ENCODE results near the gene TRNAU1AP.
"Not testable (repeated sequence)": the region's sequence is repeated elsewhere in the genome, so short reads cannot be mapped to it uniquely, and the experiment has no call there.

Gene TRNAU1AP

DNA sequence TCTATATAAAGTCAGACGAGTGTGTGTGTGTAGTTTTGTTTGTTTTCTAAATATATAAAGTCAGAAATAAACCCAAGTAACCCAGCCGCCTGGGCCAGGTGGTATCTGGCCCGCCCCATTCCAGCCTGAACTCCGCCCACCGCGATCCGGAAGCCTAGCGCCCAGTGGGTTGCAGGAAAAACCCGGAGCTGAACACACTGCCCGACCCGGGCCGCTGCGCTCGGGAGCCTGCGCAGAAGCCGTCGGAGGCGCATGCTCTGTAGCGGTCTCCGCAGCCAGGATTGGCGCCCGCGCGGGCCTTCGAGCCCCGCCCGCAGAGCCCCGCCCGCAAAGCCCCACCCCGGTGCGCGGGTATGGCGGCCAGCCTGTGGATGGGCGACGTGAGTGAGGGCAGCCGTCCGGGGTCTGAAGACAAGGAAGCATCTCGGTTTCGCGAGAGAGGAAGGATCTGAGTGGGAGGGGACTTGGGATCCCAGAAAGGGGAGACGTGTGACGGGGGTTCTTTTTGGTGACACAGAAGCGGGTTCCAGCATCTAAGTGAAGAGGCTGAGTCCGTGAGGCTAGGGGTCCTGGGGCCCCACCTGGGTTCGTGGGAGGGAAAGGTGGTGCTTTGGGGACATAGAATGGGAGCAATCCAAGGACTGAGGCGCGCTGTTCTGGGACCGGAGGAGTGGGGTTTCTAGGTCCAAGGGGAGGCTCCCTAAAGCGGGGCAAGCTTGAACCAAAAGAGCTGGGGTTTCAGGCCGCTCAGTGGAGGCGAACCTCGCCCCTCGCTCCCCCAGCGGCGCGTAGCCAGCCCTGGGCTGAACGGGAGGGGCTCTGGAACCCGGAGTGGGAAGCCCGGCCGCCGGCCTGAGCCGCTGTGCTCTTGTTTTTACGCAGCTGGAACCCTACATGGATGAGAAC lies at the start of gene TRNAU1AP:
Gene TRNAU1AP, plus strand, starts transcription at position 328 of the 906 bp plus-strand sequence. Its CDS starts 26 bp downstream, at position 354.
- DNase-seq = peak; percentile 95

- DNase-seq = no peak
Observed at GRCh38 chr1:28503117-28503516, 49.8 kb upstream of the TRNAU1AP start.

DNA sequence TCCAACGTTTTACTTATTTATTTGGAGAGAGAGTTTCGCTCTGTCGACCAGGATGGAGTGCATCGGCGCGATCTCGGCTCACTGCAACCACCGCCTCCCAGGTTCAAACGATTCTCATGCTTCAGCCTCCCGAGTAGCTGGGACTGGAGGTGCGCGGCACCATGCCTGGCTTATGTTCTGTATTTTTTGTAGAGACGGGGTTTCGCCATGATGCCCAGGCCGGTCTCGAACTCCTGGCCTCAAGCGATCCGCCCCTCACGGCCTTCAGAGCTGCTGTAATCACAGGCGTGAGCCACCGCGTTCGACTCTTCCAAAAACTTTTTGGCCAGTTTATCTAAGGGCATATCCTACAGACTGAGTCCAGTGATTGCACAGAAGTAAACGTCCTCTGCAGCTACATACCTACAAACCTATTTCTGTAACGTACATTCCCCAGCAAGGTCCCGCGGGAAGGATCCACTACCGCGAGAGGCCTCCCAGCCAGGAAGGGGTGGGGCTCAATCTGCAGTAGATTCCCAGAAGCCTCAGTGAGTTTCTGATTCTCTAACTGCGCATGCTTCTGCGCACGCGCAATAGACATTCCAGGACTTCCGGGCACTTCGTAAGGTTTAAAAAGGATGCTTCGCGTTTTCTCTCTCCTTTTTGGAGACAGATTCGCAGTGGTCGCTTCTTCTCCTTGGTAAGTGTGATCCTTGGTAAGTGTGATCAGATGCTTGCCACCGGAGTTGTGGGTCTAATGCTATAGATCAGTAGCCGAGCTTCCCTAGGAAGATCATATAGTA lies 47.3 kb upstream of the TRNAU1AP start, which contains the start of gene RCC1:
Gene RCC1, plus strand, starts transcription at position 638 of the 782 bp plus-strand sequence. CDS start 23,824 bp downstream, outside the sequence.
- peak; percentile 95 for DNase-seq

DNA sequence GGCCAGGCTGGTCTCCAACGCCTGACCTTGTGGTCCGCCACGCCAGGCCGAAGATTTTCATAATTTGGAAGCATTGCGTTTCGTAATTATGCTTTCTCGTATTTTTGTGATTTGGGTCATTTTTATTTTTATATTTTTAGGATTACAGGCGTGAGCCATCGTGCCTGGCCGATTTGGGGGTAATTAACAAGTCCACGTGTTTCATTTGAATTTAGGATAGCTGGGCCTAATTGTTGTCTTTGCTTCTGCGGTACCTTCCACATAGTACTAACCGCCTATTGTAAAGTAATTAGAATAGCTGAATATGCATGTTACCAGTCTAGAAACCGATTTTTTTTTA lies 46.0 kb upstream of the TRNAU1AP start:
- DNase-seq = no peak

DNA sequence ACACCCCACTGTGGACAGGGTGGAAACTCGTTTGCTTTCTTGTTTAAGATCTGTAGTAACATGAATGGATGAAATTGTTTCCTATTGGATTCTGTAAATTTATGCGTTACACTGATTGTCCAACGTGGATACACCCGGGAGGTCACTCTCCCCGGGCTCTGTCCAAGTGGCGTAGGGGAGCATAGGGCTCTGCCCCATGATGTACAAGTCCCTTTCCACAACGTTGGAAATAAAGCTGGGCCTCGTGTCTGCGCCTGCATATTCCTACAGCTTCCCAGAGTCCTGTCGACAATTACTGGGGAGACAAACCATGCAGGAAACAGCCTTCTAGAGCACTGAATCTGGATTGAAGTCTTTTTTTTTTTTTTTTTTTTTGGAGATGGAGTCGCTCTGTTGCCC lies 45.6 kb upstream of the TRNAU1AP start:
- DNase-seq = no peak

- DNase-seq = no peak
Observed at GRCh38 chr1:28507646-28508434, 45.0 kb upstream of the TRNAU1AP start.

DNA sequence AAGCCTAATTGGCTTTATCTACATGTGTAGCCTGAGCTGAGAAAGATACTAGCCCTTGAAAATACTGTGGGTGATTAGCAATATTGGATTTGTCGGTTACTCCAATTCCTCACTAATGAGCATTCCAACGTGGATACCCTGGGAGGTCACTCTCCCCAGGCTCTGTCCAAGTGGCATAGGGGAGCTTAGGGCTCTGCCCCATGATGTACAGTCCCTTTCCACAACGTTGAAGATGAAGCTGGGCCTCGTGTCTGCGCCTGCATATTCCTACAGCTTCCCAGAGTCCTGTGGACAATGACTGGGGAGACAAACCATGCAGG lies 44.5 kb upstream of the TRNAU1AP start:
- no peak for DNase-seq

- peak; percentile 15 for DNase-seq
Observed at GRCh38 chr1:28509705-28510272, 43.1 kb upstream of the TRNAU1AP start.

- peak; percentile 32 for DNase-seq
Observed at GRCh38 chr1:28510273-28510969, 42.5 kb upstream of the TRNAU1AP start.

- no peak for DNase-seq
Observed at GRCh38 chr1:28510970-28511440, 41.9 kb upstream of the TRNAU1AP start.

GRCh38 chr1:28512058-28512611 lies 40.8 kb upstream of the TRNAU1AP start:
- no peak for DNase-seq

GRCh38 chr1:28514445-28514933 lies 38.4 kb upstream of the TRNAU1AP start:
- DNase-seq = not testable (repeated sequence)

GRCh38 chr1:28516518-28516956 lies 36.3 kb upstream of the TRNAU1AP start:
- no peak for DNase-seq

- DNase-seq = no peak
Observed at GRCh38 chr1:28517649-28517999, 35.3 kb upstream of the TRNAU1AP start.

DNA sequence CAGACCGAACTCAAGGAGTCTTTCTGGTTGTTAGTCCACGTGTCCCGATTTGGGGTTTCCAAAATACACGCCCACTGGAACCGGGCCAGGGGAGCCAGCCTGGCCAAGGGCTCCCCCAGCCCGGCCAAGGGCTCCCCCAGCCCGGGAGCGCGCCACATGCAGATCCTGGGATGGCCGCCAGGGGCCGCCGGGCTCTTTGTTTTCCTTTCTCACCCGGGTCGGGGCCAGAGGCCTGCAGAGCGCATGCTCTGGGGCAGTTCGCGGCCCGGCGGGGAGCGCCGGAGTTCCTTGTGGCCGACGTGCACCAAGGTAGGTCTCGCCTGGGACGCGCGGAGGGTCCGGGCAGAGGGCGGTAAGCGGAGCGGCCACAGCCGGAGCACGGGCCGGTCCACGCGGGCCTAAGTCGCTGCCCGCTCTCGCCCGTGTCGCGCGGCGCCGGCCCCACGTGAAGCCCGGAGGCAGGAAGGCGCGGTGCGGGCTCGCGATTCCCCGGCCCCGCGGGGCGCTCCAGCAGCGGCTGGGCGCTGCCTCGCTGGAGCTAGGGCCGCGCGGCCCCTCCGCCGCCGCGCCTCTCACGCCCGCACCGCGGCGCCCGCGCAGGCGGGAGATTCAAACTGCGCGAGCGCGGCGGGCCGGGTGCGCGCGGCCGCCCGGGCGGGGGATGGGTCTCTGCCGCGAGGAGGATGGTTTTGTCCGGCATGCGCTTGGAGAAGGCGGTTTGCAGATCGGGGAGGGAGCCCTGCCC lies 34.7 kb upstream of the TRNAU1AP start:
- peak; percentile 83 for DNase-seq

- DNase-seq = peak; percentile 46
Observed at GRCh38 chr1:28518745-28519341, 34.0 kb upstream of the TRNAU1AP start.

DNA sequence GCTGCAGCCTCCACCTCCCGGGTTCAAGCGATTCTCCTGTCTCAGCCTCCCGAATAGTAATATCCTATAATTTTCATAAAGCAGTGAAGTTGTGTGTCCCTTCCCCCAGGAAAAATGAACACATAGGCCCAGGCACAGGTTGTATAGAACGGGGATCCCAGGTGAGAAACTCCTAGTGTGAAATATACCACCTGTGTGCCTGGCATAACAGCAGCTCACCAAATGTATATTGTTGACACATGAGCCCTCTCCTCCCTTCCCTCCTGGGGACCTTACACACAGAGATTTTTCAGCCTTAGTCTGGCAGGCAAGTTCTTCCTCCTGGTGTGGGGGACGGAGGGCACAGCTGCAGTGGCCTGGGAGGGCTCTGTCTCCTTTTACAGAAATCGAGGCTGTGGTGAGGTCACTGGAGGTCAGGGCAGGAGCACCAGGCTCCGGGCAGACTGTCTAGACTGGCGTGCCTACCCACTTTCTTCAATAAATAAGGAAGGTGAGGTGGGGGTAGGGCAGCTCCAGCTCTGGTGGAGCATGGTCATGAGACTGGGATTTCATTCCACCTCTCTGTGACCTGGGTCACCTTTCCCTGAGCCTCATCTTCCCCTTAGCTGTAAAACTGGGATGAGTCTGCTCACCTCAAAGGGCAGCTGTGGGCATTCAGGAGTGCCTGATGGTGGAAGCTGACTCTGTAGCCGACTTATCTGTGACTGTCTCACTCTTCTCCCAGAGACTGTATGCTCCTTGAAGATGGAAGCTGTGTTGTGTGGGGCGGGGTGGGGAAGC lies 32.7 kb upstream of the TRNAU1AP start:
- DNase-seq = no peak

DNA sequence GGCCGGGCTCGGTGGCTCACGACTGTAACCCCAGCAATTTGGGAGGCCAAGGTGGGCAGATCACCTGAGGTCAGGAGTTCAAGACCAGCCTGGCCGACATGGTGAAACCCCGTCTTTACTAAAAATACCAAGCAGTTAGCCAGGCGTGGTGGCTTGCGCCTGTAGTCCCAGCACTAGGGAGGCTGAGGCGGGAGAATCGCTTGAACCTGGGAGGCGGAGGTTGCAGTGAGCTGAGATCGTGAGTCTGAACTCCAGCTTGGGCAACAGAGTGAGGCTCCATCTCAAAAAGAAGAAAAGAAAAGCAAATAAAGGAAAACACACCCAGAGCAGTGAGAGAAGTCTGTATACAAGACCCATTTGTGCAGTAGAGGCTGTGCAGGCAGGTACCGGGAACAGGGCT lies 32.1 kb upstream of the TRNAU1AP start:
- DNase-seq = not testable (repeated sequence)

DNA sequence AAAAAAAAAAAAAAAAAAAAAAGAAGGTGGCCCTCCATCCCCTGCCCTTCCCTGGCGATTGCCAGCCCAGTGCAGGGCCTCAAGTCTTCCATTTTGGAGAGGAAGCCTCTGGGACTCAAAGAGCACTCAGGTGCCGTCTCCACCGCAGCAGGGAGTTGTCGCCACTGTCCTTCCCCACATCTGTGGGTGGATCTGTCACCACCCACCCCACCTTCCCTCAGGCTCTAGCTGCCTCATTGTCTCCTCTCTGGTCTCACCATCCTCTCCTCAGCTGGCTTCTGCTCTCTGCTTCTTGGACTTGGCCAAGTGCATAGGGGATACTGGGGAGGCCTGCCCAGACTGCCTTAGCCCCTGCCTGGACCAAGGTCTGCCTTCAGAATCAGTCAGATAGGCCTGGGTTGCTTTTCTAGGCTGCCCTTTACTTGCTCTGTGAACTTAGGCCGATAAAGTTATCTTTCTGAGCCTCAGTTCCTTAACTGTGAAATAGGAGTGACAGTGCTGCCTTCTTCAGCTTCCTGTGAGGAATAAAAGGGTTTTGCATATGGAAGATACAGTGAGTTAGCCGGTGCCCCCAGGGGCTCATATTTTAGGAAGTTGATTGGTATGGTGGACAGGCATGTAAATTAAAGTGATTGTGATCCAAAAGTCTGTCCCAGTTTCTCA lies 31.3 kb upstream of the TRNAU1AP start:
- no peak for DNase-seq

All from stimulated activated naive CD4-positive, alpha-beta T cell treated with Interleukin-2 at 50 U/mL for 16 hours (primary cell).